NCI-H2227 (cell line): Measurements from ENCODE around the gene RBMY1B.
"Not testable (repeated sequence)": the region's sequence is repeated elsewhere in the genome, so short reads cannot be mapped to it uniquely, and the experiment has no call there.

Source experiments
- DNase-seq: peaks from one replicate; lab custom pipeline; 2025; ENCODE audit not compliant: unreplicated experiment; lab: John Stamatoyannopoulos, UW

Gene RBMY1B

GRCh38 chrY:21511038-21511437, at the start of gene RBMY1B:
TSS of gene RBMY1B (plus strand) at chrY:21511338. CDS start at chrY:21513351, 2,013 bp downstream.
- not testable (repeated sequence) for DNase-seq

GRCh38 chrY:21462915-21463314, 48.2 kb upstream of the RBMY1B start:
- not testable (repeated sequence) for DNase-seq

- no peak for DNase-seq
These were observed 28.2 kb upstream of the RBMY1B start for GRCh38 chrY:21482967-21483366.

DNA sequence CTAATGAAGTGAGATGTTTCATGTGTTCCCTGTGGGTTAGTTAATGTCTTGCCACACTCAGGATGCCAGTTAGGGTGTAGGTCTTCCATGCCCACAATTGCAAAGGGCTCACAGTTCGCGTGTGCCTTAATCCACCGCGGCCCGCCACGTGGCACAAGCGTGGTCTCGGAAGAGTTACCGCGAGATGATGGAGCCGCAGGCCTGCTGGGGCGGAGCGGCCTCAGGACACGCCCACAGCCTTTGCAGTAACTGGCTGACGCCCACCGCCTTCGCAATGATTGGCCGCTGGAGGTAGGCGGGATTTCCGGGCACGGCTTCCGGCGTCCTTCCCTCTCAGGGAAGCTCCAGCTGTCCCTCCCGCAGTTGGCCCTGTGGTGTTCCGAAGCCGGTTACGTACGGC, 23.4 kb downstream of the RBMY1B start, which contains the start of gene RBMY1A1:
RBMY1A1 (plus strand) TSS at position 301 of the 400 bp plus-strand sequence. CDS start 2,013 bp downstream, outside the sequence.
- not testable (repeated sequence) for DNase-seq

DNA sequence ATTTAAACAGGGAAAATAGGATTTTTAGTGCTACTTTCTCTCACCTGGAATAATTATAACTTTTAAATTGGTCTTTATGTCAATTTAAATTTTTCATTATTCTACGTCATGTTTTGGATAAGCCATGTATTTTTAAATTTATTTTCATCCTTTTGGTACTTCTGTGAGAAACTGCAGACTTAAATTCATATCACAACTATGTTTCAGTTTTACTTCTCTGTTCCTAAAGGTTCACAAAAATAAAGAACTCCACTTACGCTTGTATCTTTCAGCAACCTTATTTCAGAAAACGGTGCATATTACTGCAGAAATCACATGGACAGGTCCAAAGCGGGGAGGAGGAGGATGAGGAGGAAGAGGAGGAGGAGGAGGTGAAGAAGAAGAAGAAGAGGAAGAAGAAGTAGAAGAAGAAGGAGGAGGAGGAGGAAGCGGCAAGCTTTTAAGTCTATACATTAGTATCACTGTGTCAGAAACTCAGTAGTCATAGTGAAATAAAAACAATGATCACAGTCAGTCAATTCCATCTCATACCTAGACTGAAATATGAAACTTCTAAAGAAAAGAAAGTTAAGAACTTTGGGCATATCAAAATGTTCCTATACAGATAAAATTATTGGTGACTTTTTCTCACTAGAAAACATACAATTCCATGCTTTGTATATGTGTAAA, 48.3 kb downstream of the RBMY1B start:
- DNase-seq, result not testable (repeated sequence)
